Panc1 (cell line): ENCODE data around the gene DHCR7. TPM values are rescaled to one million over a fixed set of nuclear protein-coding genes. Genes with fewer than 3 reads are reported as not detected.

Source experiments
- ATAC-seq: fragments of 200-7000 bp; cut with Tn5 transposase; 2 replicates; pipeline ENCODE4 v1.9.1; 2020; ENCODE audit warnings: mild to moderate bottlenecking, moderate library complexity
- BruUV-seq: library from RNA; stranded (reverse); fragments of 400-500 nt; replicated peaks from 2 replicates; lab custom pipeline; 2021; lab: Mats Ljungman, UMichigan
- CTCF ChIA-PET: fragments of 300-600 bp; sonication (Branson Sonifier 250); formaldehyde crosslinking; loops from one replicate; lab custom pipeline; 2022; ENCODE audit warnings: antibody characterized with exemption; lab: Charles Lee
- POLR2A ChIA-PET: fragments of 300-600 bp; sonication (Branson Sonifier 250); formaldehyde crosslinking; loops from one replicate; lab custom pipeline; 2022; ENCODE audit warnings: antibody characterized with exemption; lab: Charles Lee
- DNase-seq: peaks from one replicate; pipeline ENCODE4 v3.0.0-alpha.2; 2010; ENCODE audit warnings: low read depth, low spot score
- H3K27ac ChIP-seq: 2 replicates; pipeline ENCODE4 v1.5.1; 2011; ENCODE audit warnings: mild to moderate bottlenecking, low read length, inconsistent platforms
- H3K27me3 ChIP-seq: fragments of 200-500 bp; sonication (Bioruptor generic); 2 replicates; pipeline ENCODE4 v1.6.0; 2014; ENCODE audit warnings: low read length, inconsistent platforms; ENCODE audit not compliant: control insufficient read depth, insufficient read depth
- H3K36me3 ChIP-seq: fragments of 200-500 bp; sonication (Bioruptor generic); 2 replicates; pipeline ENCODE4 v1.5.1; 2014; ENCODE audit warnings: inconsistent platforms, mild to moderate bottlenecking, low read length, moderate library complexity; ENCODE audit not compliant: control insufficient read depth, insufficient read depth
- H3K4me1 ChIP-seq: 2 replicates; pipeline ENCODE4 v1.5.1; 2011; ENCODE audit warnings: inconsistent platforms, mild to moderate bottlenecking, low read length, moderate library complexity; ENCODE audit not compliant: control insufficient read depth, insufficient read depth
- H3K4me3 ChIP-seq, 2 experiments: 2 replicates each; pipeline ENCODE4 v1.5.1; 2011 to 2012; ENCODE audit warnings: low read depth in 2 of 2, low read length in 2 of 2, mild to moderate bottlenecking in 2 of 2, inconsistent platforms in 1 of 2, moderate library complexity in 1 of 2
- H3K9me3 ChIP-seq: fragments of 200-500 bp; sonication (Bioruptor generic); 2 replicates; pipeline ENCODE4 v1.5.1; 2014; ENCODE audit warnings: low read depth, mild to moderate bottlenecking, inconsistent platforms, low read length, moderate library complexity; ENCODE audit not compliant: control insufficient read depth, insufficient read depth
- CTCF ChIP-seq: fragments of 450-650 bp; IDR thresholded peaks from 2 replicates; pipeline ENCODE4 v1.5.1; 2017; ENCODE audit warnings: mild to moderate bottlenecking
- POLR2AphosphoS5 ChIP-seq: IDR thresholded peaks from 2 replicates; pipeline ENCODE4 v1.6.1; 2012; ENCODE audit warnings: mild to moderate bottlenecking, low read depth, low read length, moderate library complexity
- REST ChIP-seq, 2 experiments: IDR thresholded peaks; 2 replicates each; pipeline ENCODE4 v1.6.1; 2011 to 2012; ENCODE audit warnings: low read depth in 2 of 2, control low read depth in 1 of 2, low read length in 1 of 2, mild to moderate bottlenecking in 1 of 2, moderate library complexity in 1 of 2; ENCODE audit not compliant: insufficient read depth in 1 of 2
- SIN3A ChIP-seq: IDR thresholded peaks from 2 replicates; pipeline ENCODE4 v1.6.1; 2012; ENCODE audit warnings: low read depth, mild to moderate bottlenecking, low read length, moderate library complexity, borderline replicate concordance; ENCODE audit not compliant: insufficient read depth
- TCF7L2 ChIP-seq: IDR thresholded peaks from 2 replicates; pipeline ENCODE4 v1.6.1; 2011; ENCODE audit warnings: mild to moderate bottlenecking, low read depth, low read length, inconsistent platforms
- in situ Hi-C: cut with HindIII; loops from 2 replicates; pipeline ENCODE4 v1.10.0; 2016; ENCODE audit warnings: low sequenced_read_pairs, low pct_unique_long_range_greater_than_20kb
- intact Hi-C: fragments of 100-400 bp; cut with micrococcal nuclease; formaldehyde crosslinking; loops from one replicate; pipeline ENCODE4 v1.10.0; 2022; ENCODE audit not compliant: unreplicated experiment
- total RNA-seq: library from RNA; stranded (reverse); gene quantifications from one replicate; pipeline ENCODE4 v1.2.1, GENCODE V29; 2021; ENCODE audit not compliant: unreplicated experiment

DHCR7 gene
- total RNA-seq, 1 experiment from 2014 or later: 356 TPM

- intact Hi-C loops: no loop called here
Measured at GRCh38 chr11:71387200-71387599, 61.0 kb downstream of the DHCR7 start.

GRCh38 chr11:71386202-71386601, 62.0 kb downstream of the DHCR7 start:
- intact Hi-C loops (no loop called here), in situ Hi-C loops (no loop called here)
- Histone ChIP-seq H3K27me3 (peaks cover 42% of the 10 kb centered on the region), H3K27ac (no peak overlapping the region), H3K4me3 (no peak overlapping the region), H3K4me1 (no peaks in the 10 kb centered on the region), H3K9me3 (no peaks in the 10 kb centered on the region), H3K36me3 (no peaks in the 10 kb centered on the region)
- ATAC-seq (no peak), DNase-seq (no peak)
- CTCF ChIA-PET: no interaction called here
- TF ChIP-seq CTCF (no peak), POLR2AphosphoS5 (no peak), SIN3A (no peak), TCF7L2 (no peak), REST (IDR thresholded peaks at IDR 0.05; ENCODE audit: insufficient read depth in 1 of 2, low read depth in 2 of 2, low read length in 1 of 2) (no peak)
- POLR2A ChIA-PET: no interaction called here
- BruUV-seq: no TSS peak

More at GRCh38 chr11:71387200-71387599, 61.0 kb downstream of the DHCR7 start:
- TF ChIP-seq CTCF: no peak
- TF ChIP-seq REST (IDR thresholded peaks at IDR 0.05; ENCODE audit: insufficient read depth in 1 of 2, low read depth in 2 of 2, low read length in 1 of 2): no peak
- TF ChIP-seq TCF7L2: no peak
- H3K27ac ChIP-seq: no peak overlapping the region
- DNase-seq (no peak), ATAC-seq (no peak)
- in situ Hi-C loops: no loop called here
- H3K4me3 ChIP-seq: no peak overlapping the region
- H3K4me1 ChIP-seq: no peaks in the 10 kb centered on the region
- no TSS peak for BruUV-seq
- ChIA-PET CTCF (no interaction called here), POLR2A (no interaction called here)
- H3K36me3 ChIP-seq: no peaks in the 10 kb centered on the region
- H3K27me3 ChIP-seq: peaks cover 45% of the 10 kb centered on the region
- no peaks in the 10 kb centered on the region for H3K9me3 ChIP-seq
